ENCODE results near the gene TNS4. TPM values are rescaled to one million over a fixed set of nuclear protein-coding genes. Genes with fewer than 3 reads are reported as not detected.

The TNS4 gene
- total and polyA plus RNA-seq, 9 of the 15 experiments (the other 6 are each of a cell fraction or from before 2014, with no cell fraction given) = 0.04 to 0.73 (median 0.24) TPM; not detected in 1

DNA sequence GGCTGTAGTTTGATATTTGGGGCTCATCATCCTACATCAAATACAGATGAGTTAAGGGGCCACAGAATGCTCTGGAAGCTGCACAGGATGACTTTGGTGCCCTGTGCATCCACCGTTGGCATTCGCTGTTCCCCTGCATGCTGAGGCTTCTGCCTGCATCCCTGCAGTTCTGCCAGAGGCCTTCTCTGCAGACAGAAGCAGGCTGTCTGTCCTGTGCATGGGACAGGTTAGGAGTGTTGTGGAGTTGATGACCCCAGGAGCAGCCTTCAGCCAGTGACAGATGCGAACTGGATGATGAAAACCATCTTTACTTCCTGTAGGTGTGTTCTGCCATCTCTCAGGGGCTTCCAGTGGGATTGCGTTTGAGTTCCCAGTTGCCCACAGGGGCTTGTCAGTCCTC lies 13.6 kb upstream of the TNS4 start (continued):
- TF ChIP-seq, protein P1, sequence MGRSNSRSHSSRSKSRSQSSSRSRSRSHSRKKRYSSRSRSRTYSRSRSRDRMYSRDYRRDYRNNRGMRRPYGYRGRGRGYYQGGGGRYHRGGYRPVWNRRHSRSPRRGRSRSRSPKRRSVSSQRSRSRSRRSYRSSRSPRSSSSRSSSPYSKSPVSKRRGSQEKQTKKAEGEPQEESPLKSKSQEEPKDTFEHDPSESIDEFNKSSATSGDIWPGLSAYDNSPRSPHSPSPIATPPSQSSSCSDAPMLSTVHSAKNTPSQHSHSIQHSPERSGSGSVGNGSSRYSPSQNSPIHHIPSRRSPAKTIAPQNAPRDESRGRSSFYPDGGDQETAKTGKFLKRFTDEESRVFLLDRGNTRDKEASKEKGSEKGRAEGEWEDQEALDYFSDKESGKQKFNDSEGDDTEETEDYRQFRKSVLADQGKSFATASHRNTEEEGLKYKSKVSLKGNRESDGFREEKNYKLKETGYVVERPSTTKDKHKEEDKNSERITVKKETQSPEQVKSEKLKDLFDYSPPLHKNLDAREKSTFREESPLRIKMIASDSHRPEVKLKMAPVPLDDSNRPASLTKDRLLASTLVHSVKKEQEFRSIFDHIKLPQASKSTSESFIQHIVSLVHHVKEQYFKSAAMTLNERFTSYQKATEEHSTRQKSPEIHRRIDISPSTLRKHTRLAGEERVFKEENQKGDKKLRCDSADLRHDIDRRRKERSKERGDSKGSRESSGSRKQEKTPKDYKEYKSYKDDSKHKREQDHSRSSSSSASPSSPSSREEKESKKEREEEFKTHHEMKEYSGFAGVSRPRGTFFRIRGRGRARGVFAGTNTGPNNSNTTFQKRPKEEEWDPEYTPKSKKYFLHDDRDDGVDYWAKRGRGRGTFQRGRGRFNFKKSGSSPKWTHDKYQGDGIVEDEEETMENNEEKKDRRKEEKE (IDR thresholded peaks at IDR 0.05; ENCODE audit: borderline replicate concordance in 1 of 2, control insufficient read depth in 1 of 2, low read depth in 2 of 2, low read length in 1 of 2) = no peak
- no peak for TF ChIP-seq SAFB2 (IDR thresholded peaks at IDR 0.05; ENCODE audit: borderline replicate concordance, low read depth, low read length, severe bottlenecking)
- TF ChIP-seq RAD21 (CRISPR knock-in tag; conservative IDR thresholded peaks at IDR 0.05 in 1 of 2, IDR thresholded peaks at IDR 0.05 in 1 of 2) = no peak
- TF ChIP-seq, protein P2, sequence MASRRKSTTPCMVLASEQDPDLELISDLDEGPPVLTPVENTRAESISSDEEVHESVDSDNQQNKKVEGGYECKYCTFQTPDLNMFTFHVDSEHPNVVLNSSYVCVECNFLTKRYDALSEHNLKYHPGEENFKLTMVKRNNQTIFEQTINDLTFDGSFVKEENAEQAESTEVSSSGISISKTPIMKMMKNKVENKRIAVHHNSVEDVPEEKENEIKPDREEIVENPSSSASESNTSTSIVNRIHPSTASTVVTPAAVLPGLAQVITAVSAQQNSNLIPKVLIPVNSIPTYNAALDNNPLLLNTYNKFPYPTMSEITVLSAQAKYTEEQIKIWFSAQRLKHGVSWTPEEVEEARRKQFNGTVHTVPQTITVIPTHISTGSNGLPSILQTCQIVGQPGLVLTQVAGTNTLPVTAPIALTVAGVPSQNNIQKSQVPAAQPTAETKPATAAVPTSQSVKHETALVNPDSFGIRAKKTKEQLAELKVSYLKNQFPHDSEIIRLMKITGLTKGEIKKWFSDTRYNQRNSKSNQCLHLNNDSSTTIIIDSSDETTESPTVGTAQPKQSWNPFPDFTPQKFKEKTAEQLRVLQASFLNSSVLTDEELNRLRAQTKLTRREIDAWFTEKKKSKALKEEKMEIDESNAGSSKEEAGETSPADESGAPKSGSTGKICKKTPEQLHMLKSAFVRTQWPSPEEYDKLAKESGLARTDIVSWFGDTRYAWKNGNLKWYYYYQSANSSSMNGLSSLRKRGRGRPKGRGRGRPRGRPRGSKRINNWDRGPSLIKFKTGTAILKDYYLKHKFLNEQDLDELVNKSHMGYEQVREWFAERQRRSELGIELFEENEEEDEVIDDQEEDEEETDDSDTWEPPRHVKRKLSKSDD (conservative IDR thresholded peaks at IDR 0.05; ENCODE audit: low read length) = no peak
- TF ChIP-seq FOXJ2 (tag; IDR thresholded peaks at IDR 0.05) = no peak
- TF ChIP-seq ZFP36 (IDR thresholded peaks at IDR 0.05; ENCODE audit: low read depth, low read length, partially characterized antibody) = no peak
- TF ChIP-seq ZNF740 (CRISPR knock-in tag; IDR thresholded peaks at IDR 0.05) = no peak
- TF ChIP-seq ZNF740 (tag; IDR thresholded peaks at IDR 0.05) = no peak
- TF ChIP-seq RBM39 (optimal IDR thresholded peaks at IDR 0.05; ENCODE audit: low read depth, low read length) = no peak
- no peak for TF ChIP-seq MEF2D (tag; conservative IDR thresholded peaks at IDR 0.05; ENCODE audit: low read depth)
- no peak for TF ChIP-seq CXXC5 (CRISPR knock-in tag; IDR thresholded peaks at IDR 0.05)

Measured in K562 (cell line).